Dedifferentiated amniotic fluid mesenchymal stem cell (primary cell): Measurements from ENCODE around the gene PSAPL1.
"Not testable (repeated sequence)": the region's sequence is repeated elsewhere in the genome, so short reads cannot be mapped to it uniquely, and the experiment has no call there.

Experiments
- DNase-seq: peaks from one replicate; pipeline ENCODE4 v3.0.0-alpha.2; 2016; ENCODE audit errors: extremely low spot score

PSAPL1 gene

DNA sequence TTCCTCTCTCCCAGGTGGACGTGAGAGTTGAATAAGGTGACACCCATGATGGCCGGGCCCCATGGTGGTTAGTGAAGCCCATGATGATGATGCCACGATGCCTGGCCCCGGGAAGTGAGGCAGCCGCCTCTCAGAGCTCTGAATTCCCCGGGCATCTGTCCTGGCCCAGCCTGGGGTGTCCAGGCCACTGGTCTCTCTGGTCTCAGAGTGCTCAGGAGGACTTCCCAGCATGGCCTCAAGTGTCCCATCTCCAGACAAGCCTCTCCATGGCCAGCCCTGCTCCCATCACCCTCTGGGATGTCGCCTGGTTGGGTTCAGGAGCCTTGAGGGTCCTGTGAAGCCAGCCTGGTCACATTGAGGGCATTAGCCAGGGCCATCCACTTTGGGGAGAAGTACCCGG lies 24.7 kb upstream of the PSAPL1 start:
- DNase-seq = no peak

DNA sequence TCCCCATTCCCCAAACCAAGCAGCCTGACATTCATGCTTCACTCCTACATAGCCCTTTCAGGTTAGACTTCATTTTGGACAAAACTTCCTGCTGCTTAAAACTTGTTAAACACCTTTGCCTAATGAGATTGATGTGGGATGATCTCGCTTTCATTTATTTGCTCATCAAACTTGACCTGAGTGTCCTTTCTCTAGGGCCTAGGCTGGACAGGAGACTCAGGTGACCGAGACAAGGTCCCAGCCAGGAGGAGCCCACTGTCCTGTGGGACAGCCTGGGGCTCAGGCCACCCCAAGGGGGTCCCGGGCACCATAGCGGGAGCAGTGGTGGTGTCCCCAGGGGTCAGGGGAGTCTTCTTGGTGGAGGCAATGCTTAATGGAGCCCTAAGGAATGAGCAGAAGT lies 23.7 kb upstream of the PSAPL1 start:
- DNase-seq = no peak

DNA sequence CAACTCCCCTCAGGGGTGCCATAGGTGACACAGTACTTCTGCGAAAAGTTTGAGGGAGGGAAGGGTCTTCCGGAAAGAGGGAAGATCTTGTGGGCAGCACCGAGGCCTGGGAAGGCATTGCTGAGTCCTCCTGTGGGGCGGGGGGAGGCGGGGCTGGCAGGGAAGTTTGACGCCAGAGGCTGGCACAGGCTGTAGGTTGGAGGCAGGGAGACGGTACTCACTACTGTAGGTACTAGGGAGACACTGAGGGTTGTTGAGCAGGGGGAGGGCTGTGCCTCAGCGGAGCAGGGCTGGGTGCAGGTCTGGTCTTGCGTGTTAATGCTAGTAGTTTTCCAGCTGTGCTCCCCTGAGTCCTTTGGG lies 23.3 kb upstream of the PSAPL1 start:
- DNase-seq = no peak

DNA sequence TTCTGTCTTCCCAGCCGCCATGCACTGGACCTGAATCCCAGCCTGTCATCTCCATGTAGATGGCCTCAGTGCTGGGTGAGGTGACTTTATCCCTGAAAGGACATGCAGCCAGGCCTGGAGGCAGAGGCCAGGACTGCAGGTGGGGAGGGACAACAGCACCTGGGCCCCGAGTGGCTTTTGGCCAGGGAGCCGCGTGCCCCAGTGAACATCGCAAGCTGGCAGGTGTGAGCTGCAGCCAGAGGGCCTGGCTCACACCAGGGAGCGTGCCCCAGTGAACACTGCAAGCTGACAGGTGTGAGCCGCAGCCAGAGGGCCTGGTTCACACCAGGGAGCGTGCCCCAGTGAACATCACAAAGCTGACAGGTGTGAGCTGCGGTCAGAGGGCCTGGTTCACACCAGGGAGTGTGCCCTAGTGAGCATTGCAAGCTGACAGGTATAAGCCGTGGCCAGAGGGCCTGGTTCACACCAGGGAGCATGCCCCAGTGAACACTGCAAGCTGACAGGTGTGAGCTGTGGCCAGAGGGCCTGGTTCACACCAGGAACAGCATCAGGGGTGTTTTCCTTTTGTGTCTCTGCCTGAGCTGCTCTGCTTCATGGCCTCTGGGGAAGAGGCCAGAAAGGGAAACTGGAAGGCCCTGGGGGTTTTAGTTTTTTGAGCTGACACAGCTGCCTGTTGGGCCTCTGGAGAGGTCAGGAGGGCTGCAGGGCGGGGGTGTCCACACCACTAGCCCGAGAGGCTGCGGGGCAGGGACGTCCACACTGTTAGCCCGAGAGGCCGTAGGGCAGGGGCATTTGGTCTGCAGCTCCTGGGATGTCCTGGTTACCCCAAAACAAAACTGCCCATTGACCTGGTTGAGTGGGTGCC lies 22.7 kb upstream of the PSAPL1 start:
- no peak for DNase-seq

DNA sequence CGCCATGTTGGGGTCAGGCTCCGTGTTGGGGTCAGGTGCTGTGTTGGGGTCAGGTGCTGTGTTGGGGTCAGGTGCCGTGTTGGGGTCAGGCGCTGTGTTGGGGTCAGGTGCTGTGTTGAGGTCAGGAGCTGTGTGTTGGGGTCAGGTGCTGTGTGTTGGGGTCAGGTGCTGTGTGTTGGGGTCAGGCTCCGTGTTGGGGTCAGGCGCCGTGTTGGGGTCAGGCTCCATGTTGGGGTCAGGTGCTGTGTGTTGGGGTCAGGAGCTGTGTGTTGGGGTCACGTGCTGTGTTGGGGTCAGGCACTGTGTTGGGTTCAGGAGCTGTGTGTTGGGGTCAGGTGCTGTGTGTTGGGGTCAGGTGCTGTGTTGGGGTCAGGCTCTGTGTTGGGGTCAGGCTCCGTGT lies 18.1 kb upstream of the PSAPL1 start:
- DNase-seq = not testable (repeated sequence)

DNA sequence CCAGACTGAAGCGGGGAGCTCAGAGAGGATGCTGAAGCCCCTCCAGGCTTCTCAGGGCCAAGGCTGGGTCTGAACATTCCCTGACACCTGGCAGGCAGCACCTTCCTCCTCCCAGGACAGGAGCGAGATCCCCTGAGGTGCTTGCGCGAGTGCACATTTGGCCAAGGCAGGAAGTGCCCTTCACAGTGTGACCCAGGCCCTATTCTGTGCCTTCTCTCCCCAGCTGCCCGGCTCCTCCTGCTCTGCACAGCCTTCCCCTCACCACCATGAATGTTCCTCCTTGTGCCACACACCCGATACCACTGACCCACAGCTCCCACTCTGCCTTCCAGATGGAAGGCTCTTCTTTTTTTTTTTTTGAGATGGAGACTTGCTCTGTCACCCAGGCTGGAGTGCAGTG lies 17.1 kb upstream of the PSAPL1 start:
- DNase-seq = no peak

GRCh38 chr4:7451434-7451789 lies 16.7 kb upstream of the PSAPL1 start:
- no peak for DNase-seq

GRCh38 chr4:7450775-7451433 lies 16.2 kb upstream of the PSAPL1 start:
- no peak for DNase-seq

DNA sequence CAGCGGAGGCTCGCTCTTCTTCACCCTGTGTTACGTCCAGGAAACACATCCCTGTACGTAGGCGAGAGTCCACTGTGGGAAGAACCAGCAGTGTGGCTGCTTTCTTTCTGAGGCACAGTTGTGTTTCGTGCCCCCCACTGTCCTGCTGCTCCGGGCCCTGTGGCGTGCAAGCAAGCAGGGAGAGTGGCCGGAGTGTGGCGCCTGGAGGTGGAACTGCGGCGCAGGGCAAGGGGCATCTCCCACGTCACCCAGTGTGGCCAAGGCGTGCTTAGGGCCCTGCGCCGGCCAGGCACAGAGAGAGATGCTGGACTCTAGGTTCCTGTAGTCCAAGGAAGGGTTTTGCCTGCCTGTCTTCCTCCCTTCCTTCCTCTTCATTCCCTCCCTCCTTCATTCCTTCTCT lies 13.3 kb upstream of the PSAPL1 start:
- DNase-seq = no peak

GRCh38 chr4:7447236-7447635 lies 12.5 kb upstream of the PSAPL1 start:
- DNase-seq = no peak

DNA sequence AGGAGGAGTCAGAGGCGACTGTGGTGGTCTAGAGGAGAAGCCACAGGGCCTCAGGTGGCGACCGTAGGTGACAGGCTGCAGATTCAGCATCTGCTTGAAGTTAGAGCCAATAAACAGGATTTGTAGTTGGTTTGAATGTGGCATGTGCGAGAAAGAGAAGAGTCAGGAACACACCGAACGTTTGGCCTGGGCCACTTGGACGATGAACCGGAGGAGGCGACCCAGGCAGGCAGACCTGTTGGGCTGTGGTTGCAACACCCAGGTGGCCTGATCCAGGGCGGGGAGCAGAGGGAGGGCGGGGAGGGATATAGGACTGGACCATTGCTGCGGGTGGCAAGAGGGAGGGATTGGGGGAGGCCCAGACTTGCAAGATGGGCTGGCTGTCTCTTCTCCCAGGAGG lies 10.0 kb upstream of the PSAPL1 start:
- no peak for DNase-seq

DNA sequence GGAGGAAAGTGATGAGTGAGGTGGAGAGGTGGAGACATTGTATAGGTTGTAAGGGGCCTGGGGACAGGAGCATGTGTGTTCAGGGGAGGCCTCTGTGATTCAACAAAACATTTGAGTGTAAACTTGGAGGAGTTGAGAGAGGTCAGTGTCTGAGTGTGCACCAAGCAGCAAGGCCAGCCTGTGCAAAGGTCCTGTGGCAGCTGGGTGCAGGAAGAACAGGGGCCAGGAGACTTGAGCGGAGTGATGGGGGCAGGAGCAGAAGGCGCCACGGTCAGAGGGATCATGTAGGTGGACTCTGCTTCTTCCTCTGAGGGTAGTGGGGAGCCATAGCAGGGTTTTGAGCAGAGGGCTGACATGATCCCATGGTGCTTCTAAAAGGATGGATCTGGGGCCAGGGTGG lies 9.6 kb upstream of the PSAPL1 start:
- DNase-seq = no peak

GRCh38 chr4:7442574-7443162 lies 7.9 kb upstream of the PSAPL1 start:
- DNase-seq = no peak

- DNase-seq = no peak
These were observed 6.5 kb upstream of the PSAPL1 start for GRCh38 chr4:7441201-7441600.

- no peak for DNase-seq
These were observed 5.0 kb upstream of the PSAPL1 start for GRCh38 chr4:7439699-7440098.

GRCh38 chr4:7436256-7436655 lies 1.5 kb upstream of the PSAPL1 start:
- no peak for DNase-seq

DNA sequence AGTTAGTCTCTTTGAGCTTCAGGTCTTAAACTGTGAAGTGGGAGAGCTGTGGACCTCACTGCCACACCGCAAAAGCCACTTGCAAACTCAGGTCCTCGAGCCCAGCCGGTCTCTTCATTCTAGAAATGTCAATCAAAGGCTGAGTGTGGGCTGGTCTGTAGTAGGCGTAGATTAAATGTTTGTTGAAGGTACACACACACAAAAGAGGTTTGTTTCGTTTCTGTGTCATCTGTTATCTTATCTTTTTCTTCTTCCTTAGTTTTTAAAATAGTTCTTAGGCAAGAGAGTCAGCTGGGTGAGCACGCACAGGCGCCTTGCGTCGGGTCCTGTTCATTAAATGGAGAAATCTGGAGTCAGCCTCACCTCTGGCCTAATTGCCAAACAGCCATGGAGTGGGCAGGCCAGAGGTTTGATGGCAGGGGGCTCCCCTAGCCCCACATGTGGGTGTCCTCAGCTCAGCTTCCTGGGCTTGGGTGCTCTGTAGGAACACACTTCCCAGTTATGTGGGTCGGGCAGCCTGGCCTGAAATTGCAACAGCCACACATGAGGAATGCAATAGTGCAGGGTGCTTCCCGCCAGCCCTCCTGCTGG lies 836 bp upstream of the PSAPL1 start:
- no peak for DNase-seq

- no peak for DNase-seq
These were observed 477 bp downstream of the PSAPL1 start for GRCh38 chr4:7434141-7434765.

- no peak for DNase-seq
These were observed 1.2 kb downstream of the PSAPL1 start for GRCh38 chr4:7433376-7434140.

GRCh38 chr4:7432531-7433375 lies 2.0 kb downstream of the PSAPL1 start:
- DNase-seq = no peak
